ACHN (cell line): ENCODE results near the gene HACD4.

Experiments used
- DNase-seq: peaks from one replicate; pipeline ENCODE4 v3.0.0-alpha.2; 2015
- in situ Hi-C: cut with HindIII; loops from 2 replicates; pipeline ENCODE4 v1.10.0; 2017; ENCODE audit warnings: low sequenced_read_pairs, low pct_ligation_motif_present, low pct_unique_long_range_greater_than_20kb

Gene HACD4, protein sequence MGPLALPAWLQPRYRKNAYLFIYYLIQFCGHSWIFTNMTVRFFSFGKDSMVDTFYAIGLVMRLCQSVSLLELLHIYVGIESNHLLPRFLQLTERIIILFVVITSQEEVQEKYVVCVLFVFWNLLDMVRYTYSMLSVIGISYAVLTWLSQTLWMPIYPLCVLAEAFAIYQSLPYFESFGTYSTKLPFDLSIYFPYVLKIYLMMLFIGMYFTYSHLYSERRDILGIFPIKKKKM

DNA sequence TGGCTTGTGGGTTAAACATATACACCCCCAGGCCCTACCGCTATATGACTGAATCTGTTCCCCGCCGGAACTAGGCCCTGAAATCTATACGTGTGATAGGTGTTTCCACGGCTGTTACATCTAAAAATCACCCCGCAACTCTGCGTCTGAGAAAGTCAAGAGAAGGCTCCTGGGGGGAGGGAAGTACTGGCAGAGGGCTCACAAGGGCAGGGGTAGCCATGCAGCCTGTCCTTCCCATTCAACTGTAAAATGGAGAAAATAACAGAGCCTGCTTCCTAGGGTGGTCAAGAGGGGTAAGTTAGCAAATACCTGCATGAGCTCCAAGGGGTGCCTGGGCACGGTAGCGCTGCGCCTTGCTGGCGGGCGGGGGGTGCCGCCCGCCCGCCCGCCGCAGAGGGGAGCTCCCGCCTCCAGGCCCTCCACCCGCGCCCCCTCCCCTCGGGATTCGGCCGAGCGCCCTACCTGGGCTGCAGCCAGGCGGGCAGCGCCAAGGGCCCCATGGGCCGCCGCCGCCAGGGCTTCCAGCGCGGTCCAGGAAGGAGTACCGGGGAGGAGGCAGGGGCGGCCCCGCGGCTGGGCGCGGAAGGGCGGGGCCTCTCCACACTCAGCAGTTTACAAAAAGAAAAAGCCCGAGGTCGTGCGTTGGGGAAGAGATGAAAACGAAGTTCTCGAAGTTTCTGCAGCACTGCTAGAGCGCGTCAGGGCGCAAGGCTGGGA is at the start of gene HACD4:
HACD4 (minus strand) TSS at position 550 of the 717 bp plus-strand sequence; CDS start at position 500, 50 bp downstream.
- in situ Hi-C loops = no loop called here
- DNase-seq = no peak

DNA sequence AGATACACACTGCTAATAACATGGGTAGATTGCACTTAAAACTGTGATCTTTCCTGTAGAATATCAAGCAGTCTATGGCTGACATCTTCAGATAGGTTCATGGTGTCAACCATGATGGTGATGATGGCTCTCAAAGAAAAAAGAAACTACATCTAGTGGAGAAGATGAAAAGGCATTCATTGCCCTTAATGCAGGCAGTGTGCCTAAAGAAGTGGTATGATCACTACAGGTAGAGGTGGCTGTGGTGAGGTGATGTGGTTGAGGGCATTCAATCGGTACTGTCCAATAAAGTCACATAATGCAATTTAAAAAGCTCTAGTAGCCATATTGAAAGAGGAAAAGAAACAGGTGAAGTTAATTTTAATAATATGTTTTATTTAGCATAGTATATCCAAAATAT is 49.4 kb upstream of the HACD4 start:
- DNase-seq = no peak
- in situ Hi-C loops = no loop called here

DNA sequence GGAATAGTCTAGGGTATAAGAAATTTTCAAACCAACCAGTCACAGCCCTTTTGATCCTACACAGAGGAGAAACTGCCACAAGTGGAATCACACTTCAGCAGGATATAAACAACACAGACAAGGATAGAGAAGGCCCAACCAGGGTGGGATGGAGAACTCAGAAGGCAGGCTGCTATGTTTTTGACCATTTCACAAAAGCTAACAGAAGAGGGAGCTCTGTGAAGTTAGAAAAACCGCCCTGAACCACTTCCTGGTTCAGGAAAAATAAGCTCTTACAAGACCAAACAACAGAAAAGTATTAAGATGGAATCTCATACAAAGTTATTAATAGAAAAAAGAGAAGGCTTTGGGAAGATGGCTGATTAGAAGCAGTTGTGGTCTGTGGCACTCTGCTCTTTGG is 47.3 kb upstream of the HACD4 start:
- no peak for DNase-seq
- in situ Hi-C loops = no loop called here

DNA sequence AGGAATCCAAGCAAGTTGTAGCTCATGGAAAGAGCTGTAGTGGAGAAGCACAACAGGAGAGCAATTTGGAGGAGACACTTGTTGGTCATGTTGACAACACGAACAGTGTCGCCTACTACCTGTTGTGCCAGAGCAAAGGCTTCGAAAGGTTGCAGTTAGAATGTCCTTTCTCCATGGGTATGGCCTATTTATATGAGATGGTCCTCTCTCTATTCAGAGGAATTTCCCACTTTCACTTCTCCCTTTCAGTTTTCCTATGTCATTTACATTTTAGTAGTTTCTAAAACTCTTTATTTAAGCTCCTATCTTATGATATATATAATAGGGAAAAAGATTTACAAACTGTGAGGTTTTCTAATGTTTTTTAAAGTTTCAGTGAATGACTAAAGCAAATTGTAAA is 46.3 kb upstream of the HACD4 start, which contains the start of gene IFNB1:
IFNB1 (minus strand) TSS at position 162 of the 400 bp plus-strand sequence; CDS start at position 89, 73 bp downstream.
- in situ Hi-C loops = no loop called here
- DNase-seq = no peak

DNA sequence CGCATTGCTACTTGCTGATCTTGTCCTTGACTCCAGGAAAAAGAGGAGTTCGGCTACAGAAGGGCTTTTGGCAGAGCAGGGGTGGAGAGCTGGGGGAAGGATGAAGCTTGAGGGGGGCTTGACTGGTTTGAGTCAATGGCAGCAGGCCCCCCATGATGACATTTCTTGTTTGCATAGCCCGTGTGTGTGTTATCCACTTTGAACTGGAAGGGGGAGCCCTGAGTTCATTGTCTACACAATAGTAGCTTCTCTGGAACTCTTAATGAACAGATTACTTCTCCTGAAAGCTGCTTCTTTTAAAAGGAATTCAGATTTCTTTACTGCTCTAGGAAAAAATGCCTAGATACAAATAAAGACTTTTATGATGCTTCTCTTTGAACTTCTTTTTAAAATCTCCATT is 44.0 kb upstream of the HACD4 start:
- in situ Hi-C loops = no loop called here
- DNase-seq = no peak

DNA sequence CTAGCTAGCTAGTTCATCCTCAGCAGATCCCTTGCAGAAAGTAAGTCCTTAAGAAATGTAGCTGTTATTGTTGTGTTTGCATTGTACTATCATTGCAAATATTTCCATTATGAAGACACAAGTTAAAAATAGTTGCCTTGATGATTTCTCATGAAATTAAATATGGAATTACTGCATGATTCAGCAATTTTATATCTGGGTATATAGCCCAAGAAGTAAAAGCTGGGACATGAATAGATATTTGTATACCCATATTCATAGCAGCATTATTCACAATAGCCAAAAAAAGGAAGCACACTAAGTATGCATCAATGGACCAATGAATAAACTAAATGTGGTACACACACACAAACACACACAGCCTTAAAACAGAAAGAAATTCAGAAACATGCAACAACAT is 39.5 kb upstream of the HACD4 start:
- DNase-seq = no peak
- in situ Hi-C loops = no loop called here

DNA sequence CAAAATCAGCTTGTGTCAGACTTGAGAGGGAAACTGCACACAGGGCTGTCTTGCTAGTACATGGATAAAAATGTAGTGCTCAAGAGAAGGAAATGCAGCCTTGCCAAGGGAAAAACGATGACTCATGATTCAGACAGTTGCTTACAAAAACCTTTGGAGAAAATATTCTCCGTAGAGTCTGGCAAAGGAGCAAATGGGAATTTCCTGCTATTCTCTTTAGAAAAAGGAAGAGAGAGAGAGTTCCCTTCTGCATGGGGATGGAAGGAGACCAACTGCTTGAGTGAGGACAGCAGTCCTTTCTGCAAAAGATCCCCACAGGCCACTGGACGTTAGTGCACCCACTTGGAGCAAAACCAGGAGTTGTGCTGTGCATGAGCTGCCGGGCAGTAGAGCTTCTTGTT is 38.7 kb upstream of the HACD4 start:
- in situ Hi-C loops = no loop called here
- DNase-seq = no peak

DNA sequence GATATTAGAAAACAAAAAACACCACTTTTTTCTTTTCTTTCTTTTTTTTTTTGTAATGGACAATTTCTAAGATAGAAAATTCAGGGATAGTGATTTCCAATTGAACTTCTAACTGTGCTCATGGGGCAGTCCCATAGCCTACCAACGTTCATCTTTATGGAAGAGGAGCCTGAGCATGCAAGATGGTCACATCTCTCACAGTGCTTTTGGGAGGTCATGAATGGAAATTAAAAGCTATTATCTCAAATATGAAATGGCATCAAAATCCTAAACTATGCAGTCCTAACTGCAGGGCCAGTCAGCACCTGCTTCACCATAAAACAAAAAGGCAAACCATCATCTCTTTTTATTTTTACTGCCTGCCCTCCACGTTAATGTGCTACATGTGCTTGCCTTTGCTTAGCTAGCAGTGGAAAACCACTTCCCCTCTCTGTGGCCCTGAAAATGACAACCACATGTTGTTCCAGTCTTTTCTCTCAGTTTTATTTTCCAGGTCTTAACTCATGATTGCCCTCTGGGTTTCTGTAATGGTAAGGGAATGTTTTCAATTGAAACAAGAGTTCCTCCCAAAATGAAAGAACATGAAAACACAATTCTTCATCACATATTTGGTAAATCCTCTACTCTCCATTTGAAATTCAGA is 29.6 kb upstream of the HACD4 start:
- in situ Hi-C loops = no loop called here
- DNase-seq = no peak

DNA sequence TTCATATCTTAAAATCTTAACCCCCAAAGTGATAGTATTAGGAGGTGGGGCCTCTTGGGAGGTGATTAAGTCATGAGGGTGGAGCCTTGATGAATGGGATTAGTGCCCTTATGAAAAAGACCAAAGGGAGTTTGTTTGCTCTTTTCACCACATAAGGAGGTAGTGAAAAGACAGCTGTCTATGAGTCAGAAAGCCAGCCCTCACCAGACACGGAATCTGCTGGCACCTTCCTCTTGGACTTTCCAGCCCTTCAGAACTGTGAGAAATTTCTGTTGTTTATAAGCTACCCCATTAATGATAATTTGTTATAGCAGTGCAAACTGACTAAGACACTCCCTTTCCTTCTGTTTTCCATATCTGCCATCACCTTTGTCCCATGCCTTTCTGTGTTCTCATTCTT is 25.5 kb upstream of the HACD4 start:
- no peak for DNase-seq
- in situ Hi-C loops = no loop called here

DNA sequence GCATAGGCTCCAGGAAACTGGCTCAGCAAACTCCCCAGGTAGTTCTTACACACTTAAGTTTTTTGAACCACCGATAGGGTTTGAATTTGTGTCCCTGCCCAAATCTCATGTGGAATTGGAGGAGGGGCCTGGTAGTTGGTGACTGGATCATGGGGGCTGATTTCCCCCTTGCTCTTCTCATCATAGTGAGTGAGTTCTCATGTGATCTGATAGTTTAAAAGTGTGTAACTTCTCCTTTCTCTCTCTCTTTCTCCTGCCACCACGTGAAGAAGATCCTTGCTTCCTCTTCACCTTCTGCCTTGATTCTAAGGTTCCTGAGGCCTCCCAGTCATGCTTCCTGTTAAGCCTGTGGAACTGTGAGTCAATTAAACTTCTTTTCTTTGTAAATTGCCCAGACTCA is 22.4 kb upstream of the HACD4 start:
- in situ Hi-C loops = no loop called here
- no peak for DNase-seq

DNA sequence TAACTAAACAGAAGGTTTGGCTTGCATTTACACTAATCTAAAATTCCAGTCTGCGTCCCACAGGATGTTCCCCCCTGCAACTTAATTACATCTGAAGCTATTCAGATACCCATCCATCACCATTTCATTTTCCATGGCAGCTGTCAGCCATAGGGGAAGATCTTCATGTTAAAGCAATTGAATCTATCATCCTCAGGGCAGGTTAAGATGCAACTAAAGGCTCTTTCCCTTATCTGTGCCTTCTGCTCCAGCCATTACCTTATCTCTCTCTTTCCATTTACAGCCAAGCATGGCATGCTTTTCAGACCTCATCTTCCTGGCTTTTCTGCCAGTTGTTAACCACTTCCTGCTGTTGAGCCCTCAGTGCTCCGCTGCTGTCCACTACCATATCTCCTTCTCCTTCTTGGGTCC is 15.8 kb upstream of the HACD4 start:
- in situ Hi-C loops = no loop called here
- no peak for DNase-seq

DNA sequence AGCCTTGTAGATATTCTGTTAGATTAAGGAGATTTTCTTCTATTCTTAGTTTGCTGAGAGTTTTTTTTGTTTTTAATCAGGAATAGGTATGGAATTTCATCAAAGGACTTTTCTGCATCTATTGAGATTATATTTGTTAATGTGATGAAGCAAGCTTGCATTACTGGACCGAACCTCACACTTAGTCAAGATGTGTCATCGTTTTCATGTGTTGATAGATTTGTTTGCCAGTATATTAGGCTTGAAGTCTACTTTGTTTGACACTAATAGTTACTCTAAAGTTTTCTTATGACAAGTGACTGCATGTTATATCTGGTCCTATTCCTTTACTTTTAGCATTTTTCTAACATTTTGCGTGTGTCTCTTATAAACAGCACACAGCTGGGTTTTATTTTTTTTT is 12.4 kb upstream of the HACD4 start:
- DNase-seq = no peak
- in situ Hi-C loops = no loop called here

DNA sequence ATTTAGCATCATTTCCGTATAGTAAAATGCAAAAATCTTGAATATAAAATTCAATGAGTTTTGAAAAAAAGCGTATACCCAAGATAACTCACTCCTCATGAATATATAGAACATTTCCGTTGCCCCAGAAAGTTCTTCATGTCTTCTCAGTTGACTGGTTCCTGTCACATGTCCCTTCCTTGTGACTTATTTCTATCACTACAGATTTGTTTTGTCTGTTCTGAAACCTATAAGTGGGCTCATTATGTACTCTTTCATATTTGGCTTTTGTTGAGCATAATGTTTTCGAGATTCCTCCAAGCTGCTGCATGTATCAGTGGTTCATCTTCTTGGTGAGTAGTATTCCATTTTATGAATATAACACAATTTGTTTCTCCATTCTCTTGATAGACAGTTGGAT is 11.0 kb upstream of the HACD4 start:
- no peak for DNase-seq
- in situ Hi-C loops = no loop called here

DNA sequence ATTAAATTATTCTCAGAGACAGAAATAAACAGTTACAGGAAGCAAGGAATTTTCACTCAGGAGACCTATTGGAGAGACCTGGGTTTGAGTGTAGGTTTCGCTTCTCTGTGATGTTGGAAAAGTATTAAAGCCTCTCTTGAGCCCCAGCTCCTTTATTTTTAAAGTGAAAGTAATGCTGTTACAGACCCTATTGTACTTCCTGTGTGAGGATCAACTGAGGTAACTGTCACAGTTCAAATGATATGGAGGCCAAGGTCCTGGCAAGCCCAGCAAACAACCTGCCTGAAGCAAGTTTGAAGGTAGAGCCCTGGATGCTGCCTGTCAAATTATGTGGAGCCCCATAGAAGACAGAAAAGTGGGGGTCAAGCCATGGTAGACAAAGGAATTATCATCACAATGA is 7.9 kb upstream of the HACD4 start:
- in situ Hi-C loops = no loop called here
- DNase-seq = no peak

DNA sequence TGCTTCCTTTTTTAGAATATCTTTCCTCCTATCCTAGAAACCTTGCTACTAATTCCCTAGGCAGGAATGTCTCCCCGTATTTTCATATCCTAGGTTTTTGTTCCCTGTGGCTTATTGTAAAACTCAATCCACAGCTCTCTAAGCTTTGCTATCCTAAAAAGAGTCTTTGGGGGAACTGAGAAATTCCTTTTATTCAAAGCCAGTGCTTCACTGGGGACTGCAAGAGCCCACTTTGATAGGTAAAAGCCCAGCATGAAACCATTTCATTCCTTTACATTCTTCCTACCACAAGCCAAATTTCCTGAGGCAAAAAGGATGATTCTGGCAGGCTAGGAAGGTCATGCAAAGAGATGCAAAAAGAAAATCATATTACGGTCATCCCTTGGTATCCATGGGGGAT is 5.8 kb upstream of the HACD4 start:
- no peak for DNase-seq
- in situ Hi-C loops = no loop called here

DNA sequence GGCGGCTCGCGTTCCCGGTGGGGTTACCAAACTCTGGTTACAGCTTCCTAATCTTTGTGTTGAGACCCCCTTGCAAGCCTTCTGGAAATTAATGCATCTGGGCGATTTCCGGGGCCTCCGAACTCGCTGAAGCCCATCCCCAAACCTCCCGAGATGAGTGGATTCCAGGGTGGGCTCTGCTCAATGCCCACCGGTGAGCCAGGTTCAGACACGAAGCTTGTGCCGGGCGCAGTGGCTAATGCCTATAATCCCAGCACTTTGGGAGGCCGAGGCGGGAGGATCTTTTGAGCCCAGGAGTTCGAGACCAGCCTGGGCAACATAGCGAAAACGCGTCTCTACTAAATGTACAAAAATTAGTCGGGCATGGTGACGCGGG is 356 bp upstream of the HACD4 start:
- in situ Hi-C loops = no loop called here
- no peak for DNase-seq

DNA sequence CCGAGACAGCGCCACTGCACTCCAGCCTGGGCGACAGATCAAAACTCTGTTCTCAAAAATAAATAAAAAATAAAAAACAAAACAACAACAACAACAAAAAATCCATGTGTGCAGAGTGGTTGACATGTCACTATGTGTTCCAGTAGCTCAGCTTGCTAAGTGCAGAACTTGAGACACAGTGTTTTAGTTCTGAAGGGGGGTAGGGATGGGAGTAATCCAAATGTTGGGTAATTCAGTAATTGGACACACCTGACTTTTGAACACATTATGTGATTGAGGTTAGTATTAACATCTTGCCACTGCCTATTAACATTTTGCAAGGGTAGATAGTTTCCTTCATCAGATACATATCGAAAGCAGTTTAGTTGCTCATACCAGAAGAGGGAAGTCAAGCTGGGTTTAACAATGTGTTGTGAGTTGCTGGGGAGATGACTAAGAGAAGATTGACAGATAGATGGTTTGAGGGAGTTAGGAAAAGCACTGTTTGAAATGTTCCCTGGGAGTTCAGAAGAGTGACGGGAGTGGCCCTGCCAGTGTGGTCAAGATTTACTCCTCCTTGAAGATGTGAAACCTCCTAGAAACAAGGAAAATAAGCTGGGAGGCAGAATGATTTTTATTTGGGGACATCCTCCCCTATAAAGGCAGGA is 928 bp downstream of the HACD4 start:
- DNase-seq = no peak
- in situ Hi-C loops = no loop called here

DNA sequence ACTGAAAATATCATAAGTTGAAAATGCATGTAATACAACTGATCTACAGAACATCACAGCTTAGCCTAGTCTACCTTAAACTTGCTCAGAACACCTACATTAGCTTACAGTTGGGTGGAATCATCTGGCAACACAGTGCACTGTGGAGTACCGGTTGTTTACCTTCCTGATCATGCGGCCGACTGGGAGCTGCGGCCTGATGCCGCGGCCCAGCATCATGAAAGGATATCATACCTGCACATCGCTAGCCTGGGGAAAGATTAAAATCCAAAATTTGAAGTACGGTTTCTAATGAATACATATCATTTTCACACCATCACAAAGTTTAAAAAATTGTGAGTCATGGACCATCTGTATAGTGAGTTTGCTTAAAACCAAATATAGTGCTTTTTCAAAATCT is 1.8 kb downstream of the HACD4 start:
- no peak for DNase-seq
- in situ Hi-C loops = no loop called here

DNA sequence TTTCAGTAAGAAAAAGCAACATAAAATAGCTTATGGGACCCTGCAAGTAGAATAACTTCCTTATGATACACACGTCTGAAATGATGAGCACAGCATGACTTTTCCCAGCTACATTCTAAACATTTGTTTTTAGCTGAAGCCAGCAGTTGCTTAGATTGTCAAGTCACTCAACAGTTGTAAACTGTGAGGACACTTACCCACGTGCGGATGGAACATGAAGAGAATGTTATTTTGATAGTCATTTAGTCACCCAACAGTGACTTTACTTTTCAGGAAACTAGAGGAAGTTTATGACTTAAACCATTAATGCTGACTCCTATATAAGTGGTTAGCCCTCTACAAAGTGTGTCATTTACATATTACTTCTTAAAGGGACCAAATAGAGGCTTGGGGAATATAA is 3.0 kb downstream of the HACD4 start:
- no peak for DNase-seq
- in situ Hi-C loops = no loop called here
